Fibroblast of lung (primary cell): ENCODE measurements around the gene DLG5.

Experiments used
- CTCF ChIP-seq, 2 donors: IDR thresholded peaks in 1 of 2; conservative IDR thresholded peaks in 1 of 2; 1 replicate in 1 of 2; 2 replicates in 1 of 2; pipeline ENCODE4 v1.5.1; 2011 to 2012; ENCODE audit warnings: low read length in 2 of 2, control low read depth in 1 of 2, inconsistent platforms in 1 of 2, low read depth in 1 of 2, mild to moderate bottlenecking in 1 of 2
- EZH2 ChIP-seq: IDR thresholded peaks from 2 replicates; pipeline ENCODE4 v1.5.1; 2012; ENCODE audit warnings: low read length, control low read depth, mild to moderate bottlenecking; ENCODE audit errors: missing control alignments

DNA sequence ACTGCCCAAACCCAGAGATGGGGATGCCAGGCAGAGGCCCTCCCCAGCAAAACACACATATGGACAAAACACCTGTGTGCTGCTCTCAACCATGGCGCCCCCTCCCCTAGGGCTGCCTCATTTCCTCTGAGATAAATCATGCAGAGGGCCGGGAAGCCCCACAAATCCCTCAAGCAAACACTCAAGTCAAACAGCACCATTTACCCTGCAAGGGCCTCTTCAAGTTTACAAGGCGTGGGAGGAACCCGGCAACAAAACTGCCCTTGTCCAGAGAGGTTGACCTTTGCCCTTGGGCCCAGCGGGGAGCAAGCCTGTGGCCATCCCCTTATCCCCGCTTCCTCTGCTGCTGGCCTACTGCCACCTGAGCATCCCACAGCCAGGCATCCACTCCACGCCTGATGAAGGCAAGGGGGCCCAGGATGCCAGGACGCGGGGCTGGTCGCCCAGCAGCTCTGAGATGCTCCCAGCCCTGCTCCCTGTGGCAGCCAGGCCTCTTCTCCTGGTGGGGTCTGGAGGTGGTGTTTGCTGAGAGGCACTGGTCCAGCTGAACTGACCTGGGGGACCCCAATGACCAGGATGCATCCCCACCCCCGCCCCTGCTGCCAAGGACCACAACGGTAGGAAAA, 77.4 kb downstream of the DLG5 start:
- TF ChIP-seq CTCF (conservative IDR thresholded peaks at IDR 0.05 in 1 of 2, IDR thresholded peaks at IDR 0.05 in 1 of 2; ENCODE audit: low read depth in 1 of 2, low read length in 2 of 2) (no peak), EZH2 (no peak)
